Mesenchymal stem cell (in vitro differentiated cells and primary cell): Measurements from ENCODE around the gene CHMP6.

ENCODE experiments used
- DNase-seq: peaks from one replicate; pipeline ENCODE4 v3.0.0-alpha.2; 2013
- H2AFZ ChIP-seq: one replicate; pipeline ENCODE4 v1.6.1; 2013; ENCODE audit warnings: low read depth, mild to moderate bottlenecking, control low read depth, inconsistent platforms, low read length, moderate library complexity
- H2AK5ac ChIP-seq: 2 replicates; pipeline ENCODE4 v1.6.1; 2013; ENCODE audit warnings: low read length, moderate library complexity, mild to moderate bottlenecking, inconsistent platforms; ENCODE audit not compliant: severe bottlenecking
- H2BK120ac ChIP-seq: one replicate; pipeline ENCODE4 v1.6.1; 2013; ENCODE audit warnings: low read depth, mild to moderate bottlenecking, inconsistent platforms, low read length, moderate library complexity
- H2BK12ac ChIP-seq, 2 experiments: one replicate each; pipeline ENCODE4 v1.6.1; 2013; ENCODE audit warnings: inconsistent platforms in 2 of 2, low read length in 2 of 2, mild to moderate bottlenecking in 2 of 2, moderate library complexity in 2 of 2, control low read depth in 1 of 2
- H2BK15ac ChIP-seq: one replicate; pipeline ENCODE4 v1.6.1; 2013; ENCODE audit warnings: mild to moderate bottlenecking, low read depth, inconsistent platforms; ENCODE audit not compliant: poor library complexity, severe bottlenecking
- H2BK5ac ChIP-seq: 2 replicates; pipeline ENCODE4 v1.6.1; 2013; ENCODE audit warnings: low read depth, mild to moderate bottlenecking, low read length, control low read depth, inconsistent platforms; ENCODE audit not compliant: poor library complexity, severe bottlenecking
- H3K14ac ChIP-seq, 2 experiments: one replicate each; pipeline ENCODE4 v1.6.1; 2013; ENCODE audit warnings: inconsistent platforms in 2 of 2, low read length in 2 of 2, control low read depth in 1 of 2, mild to moderate bottlenecking in 1 of 2, moderate library complexity in 1 of 2
- H3K18ac ChIP-seq, 2 experiments: one replicate each; pipeline ENCODE4 v1.6.1; 2013; ENCODE audit warnings: inconsistent platforms in 2 of 2, low read length in 2 of 2, control low read depth in 1 of 2, low read depth in 1 of 2, mild to moderate bottlenecking in 1 of 2
- H3K23ac ChIP-seq, 2 experiments: one replicate each; pipeline ENCODE4 v1.6.1; 2013; ENCODE audit warnings: inconsistent platforms in 2 of 2, low read length in 2 of 2, mild to moderate bottlenecking in 2 of 2, moderate library complexity in 2 of 2, control low read depth in 1 of 2
- H3K27ac ChIP-seq: 2 replicates; pipeline ENCODE4 v1.5.1; 2013; ENCODE audit warnings: mild to moderate bottlenecking, moderate library complexity, low read length, control low read depth, inconsistent platforms; ENCODE audit not compliant: poor library complexity, severe bottlenecking
- H3K27me3 ChIP-seq, 2 experiments: 2 replicates each; pipeline versions ENCODE4 v1.6.1 to v1.7.0; 2013; ENCODE audit warnings: low read length in 2 of 2, mild to moderate bottlenecking in 2 of 2, moderate library complexity in 2 of 2, control low read depth in 1 of 2, inconsistent platforms in 1 of 2; ENCODE audit not compliant: control insufficient read depth in 1 of 2, insufficient read depth in 1 of 2
- H3K36me3 ChIP-seq, 2 experiments: 2 replicates each; pipeline versions ENCODE4 v1.6.1 to v1.7.0; 2013; ENCODE audit warnings: low read length in 2 of 2, control low read depth in 1 of 2, inconsistent platforms in 1 of 2, low read depth in 1 of 2, mild to moderate bottlenecking in 1 of 2; ENCODE audit not compliant: insufficient read depth in 2 of 2, control insufficient read depth in 1 of 2
- H3K4ac ChIP-seq, 2 experiments: one replicate each; pipeline ENCODE4 v1.6.1; 2013; ENCODE audit warnings: inconsistent platforms in 2 of 2, low read length in 2 of 2, mild to moderate bottlenecking in 2 of 2, moderate library complexity in 2 of 2, control low read depth in 1 of 2, low read depth in 1 of 2
- H3K4me1 ChIP-seq: 2 replicates; pipeline ENCODE4 v1.6.1; 2013; ENCODE audit warnings: low read depth, low read length, control low read depth; ENCODE audit not compliant: control insufficient read depth, insufficient read depth
- H3K4me2 ChIP-seq: 2 replicates; pipeline ENCODE4 v1.6.1; 2013; ENCODE audit warnings: low read length, mild to moderate bottlenecking, inconsistent platforms; ENCODE audit not compliant: poor library complexity, severe bottlenecking
- H3K4me3 ChIP-seq, 2 experiments: 2 replicates each; pipeline versions ENCODE4 v1.5.1 to v1.7.0; 2013; ENCODE audit warnings: low read length in 2 of 2, mild to moderate bottlenecking in 2 of 2, control low read depth in 1 of 2, low read depth in 1 of 2; ENCODE audit not compliant: insufficient read depth in 1 of 2
- H3K79me1 ChIP-seq: replicated peaks from 2 replicates; pipeline ENCODE4 v1.6.1; 2013; ENCODE audit warnings: mild to moderate bottlenecking, control low read depth, low read length, inconsistent platforms; ENCODE audit not compliant: poor library complexity, severe bottlenecking
- H3K9ac ChIP-seq: 2 replicates; pipeline ENCODE4 v1.7.0; 2013; ENCODE audit warnings: mild to moderate bottlenecking, low read length, moderate library complexity
- H3K9me3 ChIP-seq: 2 replicates; pipeline ENCODE4 v1.7.0; 2013; ENCODE audit warnings: mild to moderate bottlenecking, low read length; ENCODE audit not compliant: control insufficient read depth
- H4K8ac ChIP-seq: one replicate; pipeline ENCODE4 v1.6.1; 2013; ENCODE audit warnings: inconsistent platforms, mild to moderate bottlenecking, low read length, moderate library complexity
- H4K91ac ChIP-seq: one replicate; pipeline ENCODE4 v1.6.1; 2013; ENCODE audit warnings: mild to moderate bottlenecking, low read length, inconsistent platforms
- WGBS: methylation state at CpG from one replicate; pipeline ENCODE4 v1.1.7; 2013; ENCODE audit warnings: mixed read lengths; 5-methylcytosine and 5-hydroxymethylcytosine counted together

Gene CHMP6

GRCh38 chr17:80987941-80988461 is 3.6 kb upstream of the CHMP6 start:
- Histone ChIP-seq H3K4me1 (peaks cover 23% of the 10 kb centered on the region), H2AK5ac (no peak overlapping the region), H3K27me3 (no peaks in the 10 kb centered on the region), H3K23ac (no peak overlapping the region), H2BK15ac (no peak overlapping the region), H3K4ac (no peak overlapping the region), H3K18ac (no peak overlapping the region), H3K79me1 (peaks cover 5% of the 10 kb centered on the region), H3K36me3 (no peaks in the 10 kb centered on the region), H3K14ac (no peak overlapping the region), H3K9me3 (no peaks in the 10 kb centered on the region), H2BK5ac (no peak overlapping the region), H4K8ac (no peak overlapping the region), H3K4me3 (no peak overlapping the region), H2AFZ (no peak overlapping the region), H2BK12ac (no peak overlapping the region), H3K9ac (peak overlapping the region; percentile 32), H4K91ac (no peak overlapping the region), H2BK120ac (no peak overlapping the region), H3K27ac (no peak overlapping the region), H3K4me2 (no peak overlapping the region)
- no peak for DNase-seq
- WGBS = 86% methylated on average over 16 of the region's 16 CpGs

GRCh38 chr17:80989586-80989913 is 2.1 kb upstream of the CHMP6 start:
- Histone ChIP-seq H2AK5ac (peak overlapping the region; percentile 4), H2BK15ac (no peak overlapping the region), H3K14ac (no peak overlapping the region), H2BK120ac (no peak overlapping the region), H3K18ac (peak overlapping the region in 1 of 2 experiments; percentile 63), H3K4me1 (peaks cover 24% of the 10 kb centered on the region), H3K9ac (no peak overlapping the region), H2AFZ (no peak overlapping the region), H4K91ac (no peak overlapping the region), H3K79me1 (peaks cover 13% of the 10 kb centered on the region), H3K4ac (no peak overlapping the region), H3K23ac (no peak overlapping the region), H2BK5ac (no peak overlapping the region), H2BK12ac (no peak overlapping the region), H3K4me3 (no peak overlapping the region), H3K9me3 (no peaks in the 10 kb centered on the region), H3K4me2 (no peak overlapping the region), H3K36me3 (peaks cover 0 to 6% of the 10 kb centered on the region in 2 experiments), H3K27ac (no peak overlapping the region), H4K8ac (peak overlapping the region; percentile 70), H3K27me3 (no peaks in the 10 kb centered on the region)
- no peak for DNase-seq
- 87% methylated on average over 11 of the region's 11 CpGs for WGBS

- Histone ChIP-seq H2AK5ac (no peak overlapping the region), H2BK120ac (peak overlapping the region; percentile 64), H3K27ac (no peak overlapping the region), H3K18ac (peak overlapping the region in 1 of 2 experiments; percentile 67), H4K91ac (no peak overlapping the region), H2BK5ac (no peak overlapping the region), H3K9ac (peak overlapping the region; percentile 91), H3K14ac (no peak overlapping the region), H3K4me1 (peaks cover 21% of the 10 kb centered on the region), H4K8ac (peak overlapping the region; percentile 81), H3K9me3 (no peaks in the 10 kb centered on the region), H3K4ac (peak overlapping the region; percentile 31 to 81), H3K79me1 (peaks cover 13% of the 10 kb centered on the region), H2BK12ac (no peak overlapping the region), H3K4me2 (peak overlapping the region; percentile 67), H3K27me3 (no peaks in the 10 kb centered on the region), H3K36me3 (peaks cover 10 to 20% of the 10 kb centered on the region in 2 experiments), H3K23ac (no peak overlapping the region), H3K4me3 (peak overlapping the region; percentile 82 to 85), H2AFZ (peak overlapping the region; percentile 79), H2BK15ac (no peak overlapping the region)
- no peak for DNase-seq
- 57% methylated on average over 20 of the region's 22 CpGs for WGBS
Measured at GRCh38 chr17:80990921-80991644, 558 bp upstream of the CHMP6 start.

GRCh38 chr17:80992077-80992947 is 671 bp downstream of the CHMP6 start:
- 8% methylated on average over 73 of the region's 90 CpGs for WGBS
- Histone ChIP-seq H3K23ac (peak overlapping the region in 1 of 2 experiments; percentile 30), H4K91ac (peak overlapping the region; percentile 74), H3K36me3 (peaks cover 22 to 32% of the 10 kb centered on the region in 2 experiments), H3K4me3 (peak overlapping the region; percentile 82 to 85), H3K9me3 (no peaks in the 10 kb centered on the region), H2BK5ac (no peak overlapping the region), H3K14ac (no peak overlapping the region), H3K18ac (peak overlapping the region; percentile 72 to 82), H2BK120ac (peak overlapping the region; percentile 57), H2AFZ (no peak overlapping the region), H3K27ac (no peak overlapping the region), H3K4me1 (peaks cover 19% of the 10 kb centered on the region), H3K27me3 (no peaks in the 10 kb centered on the region), H3K4ac (peak overlapping the region in 1 of 2 experiments; percentile 81), H3K79me1 (peaks cover 13% of the 10 kb centered on the region), H3K9ac (peak overlapping the region; percentile 91), H3K4me2 (peak overlapping the region; percentile 96), H2BK12ac (no peak overlapping the region), H4K8ac (peak overlapping the region; percentile 90), H2AK5ac (no peak overlapping the region), H2BK15ac (peak overlapping the region; percentile 75)
- peak; percentile 26 for DNase-seq
